Hematopoietic multipotent progenitor cell treated with erythropoietin and hydrocortisone succinate and interleukin-3 and kit ligand, for 15 days (in vitro differentiated cells): ENCODE measurements around the gene ATXN1.

ENCODE experiments used
- DNase-seq: peaks from one replicate; pipeline ENCODE4 v3.0.0-alpha.2; 2015; ENCODE audit warnings: low spot score

Gene ATXN1

GRCh38 chr6:16438718-16439591, 322.3 kb downstream of the ATXN1 start:
- DNase-seq, result peak; percentile 34

- no peak for DNase-seq
These were observed 323.3 kb downstream of the ATXN1 start for GRCh38 chr6:16437984-16438383.

GRCh38 chr6:16437095-16437494, 324.2 kb downstream of the ATXN1 start:
- no peak for DNase-seq

DNA sequence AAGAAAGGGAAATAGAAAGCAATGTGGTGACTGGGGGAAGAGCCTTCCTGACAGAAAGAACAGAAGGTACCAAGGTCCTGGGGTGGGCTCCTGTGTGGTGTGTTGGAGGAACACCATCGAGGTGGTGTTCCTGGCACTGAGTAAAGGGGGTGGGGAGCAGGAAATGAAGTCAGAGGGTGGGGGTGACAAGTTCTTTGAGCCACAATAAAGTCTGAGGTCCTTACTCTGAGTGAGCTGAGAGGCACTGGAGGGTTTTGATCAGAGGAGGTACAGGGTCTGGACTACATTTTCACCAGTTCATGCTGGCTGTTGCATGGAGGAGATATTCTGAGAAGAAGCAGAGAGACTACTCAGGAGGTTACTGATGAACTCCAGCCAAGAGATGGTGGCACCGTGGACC, 324.7 kb downstream of the ATXN1 start:
- DNase-seq, result no peak

DNA sequence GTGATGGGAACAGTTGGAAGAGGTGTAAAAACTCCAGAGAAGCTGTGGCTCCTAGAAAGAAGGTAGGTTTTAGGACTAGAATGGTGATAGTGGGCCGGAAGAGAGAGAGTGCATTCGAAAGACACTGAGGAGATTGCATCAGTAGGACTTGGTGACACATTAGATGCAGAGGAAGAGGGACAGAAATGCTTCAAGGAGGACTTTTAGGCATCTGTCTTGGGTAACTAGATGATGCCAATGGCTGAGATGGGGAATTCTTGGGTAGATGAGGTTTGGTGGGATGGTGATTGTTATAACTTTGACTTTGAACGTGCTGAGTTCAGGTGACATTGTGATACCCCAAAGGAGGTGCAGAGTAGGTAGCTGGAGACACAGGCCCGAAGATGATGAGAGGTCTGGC, 326.4 kb downstream of the ATXN1 start:
- no peak for DNase-seq

- DNase-seq, result no peak
These were observed 327.8 kb downstream of the ATXN1 start for GRCh38 chr6:16433338-16433890.

GRCh38 chr6:16432075-16433032, 328.9 kb downstream of the ATXN1 start:
- no peak for DNase-seq

GRCh38 chr6:16431106-16431505, 330.2 kb downstream of the ATXN1 start:
- no peak for DNase-seq

- DNase-seq, result no peak
These were observed 330.7 kb downstream of the ATXN1 start for GRCh38 chr6:16430391-16431089.

DNA sequence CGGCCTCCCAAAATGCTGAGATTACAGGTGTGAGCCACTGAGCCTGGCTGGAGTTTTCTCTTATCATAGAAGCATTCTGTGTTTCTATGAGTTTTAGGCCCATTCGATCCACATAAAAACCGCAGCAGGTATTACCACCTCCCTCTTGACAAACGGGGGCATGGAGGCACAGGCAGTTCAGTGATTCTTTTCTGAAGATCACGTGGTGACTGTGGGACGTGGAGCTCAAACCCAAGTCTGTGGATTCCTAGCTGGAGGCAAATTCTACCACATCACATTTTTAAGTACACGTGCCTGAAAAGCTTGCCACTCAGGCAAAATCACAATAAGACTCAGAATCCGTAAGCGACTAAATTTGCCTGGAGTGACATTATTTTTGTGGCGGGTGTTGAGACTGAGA, 331.6 kb downstream of the ATXN1 start:
- DNase-seq, result no peak

DNA sequence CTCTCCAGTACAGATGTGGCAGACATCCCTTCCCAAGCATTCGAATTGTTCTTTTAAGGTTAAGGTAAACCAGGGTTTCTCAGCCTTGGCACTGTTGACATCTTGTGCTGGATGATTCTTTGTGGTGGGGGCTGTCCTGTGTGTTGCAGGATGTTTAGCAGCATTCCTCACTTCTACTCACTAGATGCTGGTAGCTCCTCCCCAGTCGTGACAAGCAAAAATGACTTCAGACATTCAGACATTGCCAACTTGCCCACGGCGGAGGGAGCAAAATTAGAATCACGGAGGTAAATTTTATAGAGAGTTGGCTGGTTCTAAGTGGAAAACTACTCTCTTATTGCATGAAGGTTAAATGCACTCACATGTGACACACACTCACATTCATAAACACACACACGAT, 334.1 kb downstream of the ATXN1 start:
- no peak for DNase-seq

DNA sequence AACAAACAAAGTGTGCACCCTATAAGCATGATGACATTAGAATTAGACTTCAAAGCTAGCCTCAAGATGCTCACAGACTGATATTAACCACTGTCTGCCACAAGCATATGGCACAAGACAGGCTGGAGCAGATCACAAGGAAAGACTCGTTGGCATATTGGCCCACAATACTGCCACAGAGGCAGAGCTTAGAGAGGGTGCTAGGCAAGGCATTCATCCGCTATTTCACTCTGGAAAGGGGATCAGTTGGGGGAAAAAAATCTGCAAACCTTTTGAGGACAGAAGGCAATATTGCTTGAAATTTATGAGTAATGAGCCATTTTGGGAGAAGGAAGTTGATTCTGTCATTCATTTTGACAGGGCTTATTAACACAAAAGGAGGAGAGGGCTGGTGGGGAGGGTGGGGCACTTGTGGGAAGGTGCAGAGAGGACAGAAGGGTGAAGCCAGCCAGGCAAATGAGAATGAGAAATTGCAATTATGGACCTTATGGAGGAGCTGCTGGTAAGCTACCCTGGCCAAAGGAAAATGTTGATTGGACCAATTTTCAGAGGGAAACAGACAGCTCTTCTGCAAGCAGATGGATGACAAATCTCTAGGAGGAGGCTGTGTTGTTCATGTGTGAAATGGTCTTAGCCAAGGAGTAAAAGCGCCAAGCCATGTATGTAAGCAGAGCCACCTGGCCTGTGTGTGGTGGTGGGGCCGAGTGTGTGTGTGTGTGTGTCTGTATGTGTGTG, 335.2 kb downstream of the ATXN1 start:
- DNase-seq, result no peak

DNA sequence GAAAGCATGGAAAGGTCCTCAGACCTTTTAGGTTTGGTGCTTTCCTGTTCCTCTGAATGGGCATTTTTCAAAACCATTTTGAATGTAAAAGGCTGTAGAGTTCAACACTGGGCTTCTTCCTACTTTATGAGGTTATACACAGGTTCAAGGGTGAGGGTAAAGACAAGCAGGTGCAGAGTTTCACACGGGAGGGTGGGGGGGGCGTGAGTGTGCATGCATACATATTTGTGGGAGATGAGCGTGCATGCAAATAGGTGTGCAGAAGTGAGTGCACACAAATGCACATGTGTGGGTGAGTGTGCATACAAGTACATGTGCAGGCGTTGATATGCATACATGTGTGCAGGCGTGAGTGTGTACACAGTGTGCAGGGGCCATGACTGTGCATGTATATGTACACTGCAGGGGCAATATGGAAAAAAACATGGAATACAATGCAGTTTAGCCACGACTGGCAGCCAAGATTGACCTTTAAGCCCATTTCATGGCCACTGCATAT, 339.7 kb downstream of the ATXN1 start:
- DNase-seq, result no peak

GRCh38 chr6:16420715-16421461, 340.4 kb downstream of the ATXN1 start:
- no peak for DNase-seq

DNA sequence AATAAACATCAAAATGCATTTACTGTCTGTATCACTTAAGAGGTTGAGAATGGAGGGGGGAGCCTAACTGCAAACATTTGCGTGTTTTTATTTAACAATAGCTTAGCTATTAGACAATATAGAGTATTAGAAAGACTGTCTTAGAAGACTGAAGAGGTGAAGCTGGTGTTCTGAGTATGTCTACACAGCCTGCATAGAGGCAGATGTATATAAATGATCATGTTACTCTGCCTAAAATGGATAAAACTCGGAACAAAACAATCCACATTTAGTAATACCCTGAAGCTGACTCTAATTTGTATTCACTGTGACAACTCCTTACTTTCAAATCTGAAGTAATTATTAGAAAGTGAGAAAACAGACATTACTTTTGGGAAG, 340.9 kb downstream of the ATXN1 start:
- DNase-seq, result no peak

DNA sequence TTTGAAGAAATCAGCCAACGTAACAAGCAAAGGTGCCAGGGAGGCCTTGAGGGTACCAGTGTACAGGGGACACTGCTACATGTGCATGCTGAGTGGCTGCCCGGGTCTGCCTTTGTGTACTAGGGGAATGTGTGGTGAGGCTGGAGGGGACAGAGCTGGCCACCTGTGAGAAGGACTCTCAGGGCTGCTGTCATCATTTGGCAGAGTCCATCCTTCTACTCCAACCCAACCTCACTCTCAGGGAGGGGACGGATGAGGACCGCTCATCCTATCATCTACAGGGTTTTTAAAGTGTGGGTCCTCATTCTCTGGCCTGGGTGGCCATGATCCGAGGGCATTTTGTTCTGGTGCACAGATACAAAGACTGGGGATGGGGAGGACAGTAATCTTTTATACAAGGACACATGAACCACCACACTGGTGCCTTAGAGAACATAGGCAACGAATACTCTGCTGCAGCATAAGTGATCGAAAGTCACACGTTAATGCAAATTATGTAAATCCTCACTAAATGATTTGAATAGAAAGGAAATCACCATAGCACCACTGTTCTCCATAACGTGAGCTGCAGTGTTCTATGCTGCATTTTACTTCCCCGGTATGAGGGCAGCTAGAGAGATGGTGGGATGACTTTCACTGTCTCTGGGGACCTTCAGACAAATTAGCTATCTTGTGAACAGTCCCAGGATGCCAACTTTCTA, 341.5 kb downstream of the ATXN1 start:
- DNase-seq, result no peak

DNA sequence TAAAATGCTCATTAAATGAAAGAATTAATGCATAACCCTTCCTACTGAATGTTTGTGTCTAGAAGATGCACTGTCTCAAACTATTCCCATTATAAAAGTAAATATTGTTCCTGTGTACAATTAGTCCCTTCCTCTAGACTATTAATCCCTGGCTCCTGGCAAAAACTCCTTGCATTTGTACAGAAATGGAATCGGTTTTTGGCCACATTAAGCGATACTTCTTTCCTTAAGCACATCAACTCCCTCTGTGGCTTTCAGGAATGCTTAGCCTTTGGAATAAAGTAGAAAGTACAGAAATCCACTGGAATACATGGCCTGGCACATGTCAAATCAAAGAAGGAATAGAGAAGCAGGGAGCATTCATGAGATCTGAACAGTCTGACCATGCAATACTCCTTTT, 343.1 kb downstream of the ATXN1 start:
- no peak for DNase-seq

- no peak for DNase-seq
These were observed 345.6 kb downstream of the ATXN1 start for GRCh38 chr6:16415677-16416076.

- no peak for DNase-seq
These were observed 347.1 kb downstream of the ATXN1 start for GRCh38 chr6:16414205-16414604.

- no peak for DNase-seq
These were observed 347.9 kb downstream of the ATXN1 start for GRCh38 chr6:16413399-16413798.
